ENCODE results near the gene FOXP3. TPM values are rescaled to one million over a fixed set of nuclear protein-coding genes. Genes with fewer than 3 reads are reported as not detected.

The FOXP3 gene
- total RNA-seq, 1 experiment from 2014 or later, result 0.26 TPM

GRCh38 chrX:49220100-49220499 is 44.4 kb downstream of the FOXP3 start:
- H3K4me3 ChIP-seq (ENCODE audit: low read depth in 2 of 2, low read length in 2 of 2), result no peak overlapping the region
- BruUV-seq (replicated peaks), result no TSS peak
- DNase-seq (ENCODE audit: low read depth, low spot score), result no peak
- CTCF ChIA-PET, result no interaction called here
- H3K4me1 ChIP-seq (ENCODE audit: control insufficient read depth, insufficient read depth, low read length), result no peaks in the 10 kb centered on the region
- no peak overlapping the region for H3K27ac ChIP-seq (ENCODE audit: low read length)
- H3K27me3 ChIP-seq (ENCODE audit: control insufficient read depth, insufficient read depth, low read length), result no peaks in the 10 kb centered on the region
- TF ChIP-seq SIN3A (IDR thresholded peaks at IDR 0.05; ENCODE audit: borderline replicate concordance, insufficient read depth, low read depth, low read length) (no peak), TCF7L2 (IDR thresholded peaks at IDR 0.05; ENCODE audit: low read depth, low read length) (no peak), POLR2AphosphoS5 (IDR thresholded peaks at IDR 0.05; ENCODE audit: low read depth, low read length) (no peak), CTCF (IDR thresholded peaks at IDR 0.05) (no peak), REST (IDR thresholded peaks at IDR 0.05; ENCODE audit: insufficient read depth in 1 of 2, low read depth in 2 of 2, low read length in 1 of 2) (no peak)
- POLR2A ChIA-PET, result no interaction called here
- in situ Hi-C loops (cut with HindIII; ENCODE audit: low pct_unique_long_range_greater_than_20kb, low sequenced_read_pairs) (no loop called here), intact Hi-C loops (cut with micrococcal nuclease; ENCODE audit: unreplicated experiment) (no loop called here)
- no peaks in the 10 kb centered on the region for H3K36me3 ChIP-seq (ENCODE audit: control insufficient read depth, insufficient read depth, low read length)
- H3K9me3 ChIP-seq (ENCODE audit: control insufficient read depth, insufficient read depth, low read depth, low read length), result no peaks in the 10 kb centered on the region
- no peak for ATAC-seq

GRCh38 chrX:49214996-49215526 is 49.4 kb downstream of the FOXP3 start:
- intact Hi-C loops (cut with micrococcal nuclease; ENCODE audit: unreplicated experiment), result no loop called here
- TF ChIP-seq POLR2AphosphoS5 (IDR thresholded peaks at IDR 0.05; ENCODE audit: low read depth, low read length) (no peak), SIN3A (IDR thresholded peaks at IDR 0.05; ENCODE audit: borderline replicate concordance, insufficient read depth, low read depth, low read length) (no peak), TCF7L2 (IDR thresholded peaks at IDR 0.05; ENCODE audit: low read depth, low read length) (no peak), REST (IDR thresholded peaks at IDR 0.05; ENCODE audit: insufficient read depth in 1 of 2, low read depth in 2 of 2, low read length in 1 of 2) (no peak)
- H3K4me1 ChIP-seq (ENCODE audit: control insufficient read depth, insufficient read depth, low read length), result no peaks in the 10 kb centered on the region
- in situ Hi-C loops (cut with HindIII; ENCODE audit: low pct_unique_long_range_greater_than_20kb, low sequenced_read_pairs), result no loop called here
- H3K27ac ChIP-seq (ENCODE audit: low read length), result no peak overlapping the region
- BruUV-seq (replicated peaks), result no TSS peak
- no peaks in the 10 kb centered on the region for H3K9me3 ChIP-seq (ENCODE audit: control insufficient read depth, insufficient read depth, low read depth, low read length)
- CTCF ChIA-PET, result no interaction called here
- no peak overlapping the region for H3K4me3 ChIP-seq (ENCODE audit: low read depth in 2 of 2, low read length in 2 of 2)
- ATAC-seq, result no peak
- no peaks in the 10 kb centered on the region for H3K27me3 ChIP-seq (ENCODE audit: control insufficient read depth, insufficient read depth, low read length)
- no peak for DNase-seq (ENCODE audit: low read depth, low spot score)
- no peaks in the 10 kb centered on the region for H3K36me3 ChIP-seq (ENCODE audit: control insufficient read depth, insufficient read depth, low read length)
- POLR2A ChIA-PET, result no interaction called here
